ENCODE results near the gene ABLIM1. TPM values are rescaled to one million over a fixed set of nuclear protein-coding genes. Genes with fewer than 3 reads are reported as not detected.

The ABLIM1 gene
- total RNA-seq, 4 donors from 2014 or later, result 83.1 to 145 (median 120) TPM

DNA sequence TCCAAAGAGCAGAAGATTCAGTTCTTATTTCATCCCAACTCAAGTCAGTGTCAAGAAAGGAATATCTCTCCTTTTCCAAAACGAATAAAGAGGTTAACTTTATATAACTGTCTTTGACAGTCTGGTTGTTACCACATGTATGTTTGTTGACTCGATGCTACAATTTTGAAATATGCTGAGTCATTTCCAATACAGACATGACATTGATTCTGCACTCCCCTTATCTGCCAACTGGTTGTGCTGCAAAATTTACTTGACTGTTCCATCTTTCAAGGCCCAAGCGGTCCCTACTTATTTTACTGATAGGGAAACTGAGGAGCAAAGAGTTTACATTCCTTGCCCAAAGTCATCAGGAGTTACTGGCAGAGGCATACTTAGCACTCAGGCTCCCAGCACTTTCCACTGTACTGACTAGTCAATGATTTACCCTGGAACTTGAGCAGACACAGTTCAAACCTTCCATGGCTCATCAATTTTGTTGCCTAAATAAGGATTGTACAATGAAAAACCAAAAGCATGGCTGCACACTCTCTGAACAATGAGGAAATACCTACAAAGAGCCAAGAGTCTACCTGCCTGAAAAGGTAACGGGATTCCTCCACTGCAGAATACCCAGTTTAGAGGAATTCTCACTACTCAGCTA, 52.8 kb downstream of the ABLIM1 start:
- Histone ChIP-seq H3K27ac (replicated peaks in 1 of 4) (peak overlapping the region; percentile 13 to 50 (median 46)), H3K27me3 (no peaks in the 10 kb centered on the region), H3K4me1 (peaks cover 49 to 62% (median 55%) of the 10 kb centered on the region in 4 donors), H3K9me3 (no peaks in the 10 kb centered on the region), H3K36me3 (peaks cover 0 to 15% (median 2%) of the 10 kb centered on the region in 4 donors), H3K4me3 (no peak overlapping the region)
- no peak for TF ChIP-seq POLR2A (IDR thresholded peaks at IDR 0.05; ENCODE audit: low read depth)
- TF ChIP-seq, protein P1, sequence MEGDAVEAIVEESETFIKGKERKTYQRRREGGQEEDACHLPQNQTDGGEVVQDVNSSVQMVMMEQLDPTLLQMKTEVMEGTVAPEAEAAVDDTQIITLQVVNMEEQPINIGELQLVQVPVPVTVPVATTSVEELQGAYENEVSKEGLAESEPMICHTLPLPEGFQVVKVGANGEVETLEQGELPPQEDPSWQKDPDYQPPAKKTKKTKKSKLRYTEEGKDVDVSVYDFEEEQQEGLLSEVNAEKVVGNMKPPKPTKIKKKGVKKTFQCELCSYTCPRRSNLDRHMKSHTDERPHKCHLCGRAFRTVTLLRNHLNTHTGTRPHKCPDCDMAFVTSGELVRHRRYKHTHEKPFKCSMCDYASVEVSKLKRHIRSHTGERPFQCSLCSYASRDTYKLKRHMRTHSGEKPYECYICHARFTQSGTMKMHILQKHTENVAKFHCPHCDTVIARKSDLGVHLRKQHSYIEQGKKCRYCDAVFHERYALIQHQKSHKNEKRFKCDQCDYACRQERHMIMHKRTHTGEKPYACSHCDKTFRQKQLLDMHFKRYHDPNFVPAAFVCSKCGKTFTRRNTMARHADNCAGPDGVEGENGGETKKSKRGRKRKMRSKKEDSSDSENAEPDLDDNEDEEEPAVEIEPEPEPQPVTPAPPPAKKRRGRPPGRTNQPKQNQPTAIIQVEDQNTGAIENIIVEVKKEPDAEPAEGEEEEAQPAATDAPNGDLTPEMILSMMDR (IDR thresholded peaks at IDR 0.05), result no peak
- TF ChIP-seq POLR2AphosphoS5 (IDR thresholded peaks at IDR 0.05), result no peak
- no peak for TF ChIP-seq EP300 (IDR thresholded peaks at IDR 0.05)
- DNase-seq (ENCODE audit: extremely low spot score), result no peak
- 70% methylated on average over 4 of the region's 4 CpGs for WGBS
- intact Hi-C loops (cut with DNase I), result no loop called here

DNA sequence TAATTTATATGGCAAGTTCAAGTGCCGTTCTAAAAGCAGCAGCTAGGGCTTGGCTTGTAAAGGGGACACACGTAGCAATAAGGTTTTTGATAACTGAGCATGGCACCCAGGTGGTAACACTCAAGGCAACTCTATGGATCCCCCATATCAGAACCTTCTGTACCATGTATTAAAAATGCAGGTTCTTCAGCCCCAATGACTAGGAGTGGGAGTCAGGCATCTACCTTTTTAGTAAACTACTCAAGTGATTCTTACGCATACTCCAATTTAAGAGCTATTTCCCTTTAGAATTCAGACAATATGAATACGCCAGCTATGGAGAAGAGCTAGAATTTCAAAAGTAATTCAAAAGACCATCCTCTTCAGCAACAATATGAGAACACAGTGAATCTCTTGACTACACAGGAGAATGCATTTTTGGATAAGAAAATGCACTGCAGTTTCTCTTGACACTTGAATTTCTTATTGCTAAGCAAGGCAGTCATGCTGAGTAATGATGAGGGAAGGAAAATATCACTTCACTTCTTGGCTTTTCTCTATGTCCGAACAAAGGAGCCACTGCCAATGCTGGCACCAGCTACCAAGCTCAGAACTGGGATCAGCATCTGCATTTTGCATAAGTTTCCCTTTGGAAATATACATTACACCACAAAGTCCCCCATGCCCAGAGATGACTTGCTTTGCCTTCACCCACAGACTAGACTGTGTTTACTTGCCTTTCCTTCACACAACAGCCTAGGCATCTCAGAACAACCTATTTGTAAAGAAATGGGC, 53.5 kb downstream of the ABLIM1 start:
- H3K27ac ChIP-seq (replicated peaks in 1 of 4), result peak overlapping the region; percentile 13 to 50 (median 46)
- H3K9me3 ChIP-seq, result no peaks in the 10 kb centered on the region
- no peak for DNase-seq (ENCODE audit: extremely low spot score)
- H3K27me3 ChIP-seq, result no peaks in the 10 kb centered on the region
- intact Hi-C loops (cut with DNase I), result no loop called here
- H3K4me3 ChIP-seq, result no peak overlapping the region
- TF ChIP-seq POLR2AphosphoS5 (IDR thresholded peaks at IDR 0.05), result no peak
- peaks cover 49 to 61% (median 52%) of the 10 kb centered on the region in 4 donors for H3K4me1 ChIP-seq
- WGBS, result 58% methylated on average over 5 of the region's 5 CpGs
- peaks cover 0 to 22% (median 2%) of the 10 kb centered on the region in 4 donors for H3K36me3 ChIP-seq

DNA sequence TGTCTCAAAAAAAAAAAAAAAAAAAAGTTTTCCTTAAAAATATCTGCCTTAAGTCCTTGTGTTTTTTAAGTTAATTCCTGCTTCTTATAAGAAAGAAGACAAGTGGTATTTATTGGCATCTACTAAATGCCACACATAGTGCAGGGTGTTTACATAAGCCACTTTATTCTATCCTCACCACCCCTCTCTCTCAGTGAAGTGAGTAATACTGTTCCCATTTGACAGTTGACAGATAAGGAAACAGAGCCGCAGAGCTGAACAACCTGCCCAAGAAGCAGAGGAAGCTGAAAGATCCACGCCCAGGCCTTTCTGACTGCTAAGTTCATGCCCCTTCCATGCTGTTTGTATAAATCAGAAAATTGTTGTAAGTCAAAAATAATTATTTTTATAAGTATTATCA, 54.1 kb downstream of the ABLIM1 start:
- Histone ChIP-seq H3K4me1 (peaks cover 45 to 56% (median 47%) of the 10 kb centered on the region in 4 donors), H3K36me3 (peaks cover 0 to 27% (median 2%) of the 10 kb centered on the region in 4 donors), H3K9me3 (no peaks in the 10 kb centered on the region), H3K27me3 (no peaks in the 10 kb centered on the region), H3K4me3 (no peak overlapping the region), H3K27ac (replicated peaks in 1 of 4) (peak overlapping the region; percentile 13 to 50 (median 46))
- WGBS, result 28% methylated on average over 2 of the region's 2 CpGs
- DNase-seq (ENCODE audit: extremely low spot score), result no peak
- no peak for TF ChIP-seq POLR2A (IDR thresholded peaks at IDR 0.05; ENCODE audit: low read depth)
- TF ChIP-seq, protein P1 (IDR thresholded peaks at IDR 0.05), result no peak
- TF ChIP-seq POLR2AphosphoS5 (IDR thresholded peaks at IDR 0.05), result no peak
- no peak for TF ChIP-seq EP300 (IDR thresholded peaks at IDR 0.05)
- intact Hi-C loops (cut with DNase I), result no loop called here

DNA sequence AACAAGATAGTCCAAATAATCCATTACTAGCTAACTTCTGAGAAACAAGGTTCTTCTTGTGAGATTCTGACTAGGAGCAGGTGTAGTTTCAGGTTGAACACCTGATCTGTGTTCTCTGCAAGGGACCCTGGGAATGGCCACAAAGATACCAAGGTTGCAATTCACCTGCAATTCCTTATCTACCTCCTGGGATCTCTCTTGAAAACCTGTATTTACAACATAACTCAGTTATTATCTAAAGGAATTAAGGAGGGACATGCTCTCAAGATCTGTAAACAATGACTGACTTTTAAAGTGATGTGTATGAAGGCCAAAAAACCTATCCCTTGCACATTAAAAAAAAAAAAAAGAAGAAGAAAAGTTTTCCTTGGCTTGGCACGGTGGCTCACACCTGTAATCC, 54.8 kb downstream of the ABLIM1 start:
- H3K36me3 ChIP-seq, result peaks cover 0 to 34% (median 2%) of the 10 kb centered on the region in 4 donors
- TF ChIP-seq POLR2A (IDR thresholded peaks at IDR 0.05; ENCODE audit: low read depth) (no peak), POLR2AphosphoS5 (IDR thresholded peaks at IDR 0.05) (no peak), EP300 (IDR thresholded peaks at IDR 0.05) (no peak)
- TF ChIP-seq, protein P1 (IDR thresholded peaks at IDR 0.05), result no peak
- intact Hi-C loops (cut with DNase I), result no loop called here
- no peak for DNase-seq (ENCODE audit: extremely low spot score)
- H3K27ac ChIP-seq (replicated peaks in 1 of 4), result peak overlapping the region in 1 of 4 donors; percentile 49
- no peak overlapping the region for H3K4me3 ChIP-seq
- WGBS, result 81% methylated on average over 1 of the region's 1 CpG
- no peaks in the 10 kb centered on the region for H3K9me3 ChIP-seq
- peaks cover 40 to 50% (median 44%) of the 10 kb centered on the region in 4 donors for H3K4me1 ChIP-seq
- no peaks in the 10 kb centered on the region for H3K27me3 ChIP-seq

DNA sequence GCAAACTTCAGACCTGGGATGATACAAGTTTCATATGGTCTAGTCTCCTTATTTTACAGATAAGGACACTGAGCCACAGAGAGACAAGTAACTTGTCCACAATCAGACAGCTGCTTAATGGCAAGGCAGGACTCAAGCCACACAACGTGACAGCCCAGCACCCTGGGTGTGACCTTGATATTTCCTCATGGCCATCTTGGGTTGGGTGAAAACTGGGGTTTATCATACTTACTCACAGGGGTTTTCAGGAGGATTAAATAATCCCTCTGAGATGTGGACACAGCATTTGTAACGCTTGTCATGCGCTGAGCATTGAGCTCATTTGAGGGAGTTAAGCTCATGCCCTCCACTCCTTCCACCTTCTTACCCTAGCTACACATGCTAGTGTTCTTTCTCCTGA, 58.0 kb downstream of the ABLIM1 start:
- no peak for DNase-seq (ENCODE audit: extremely low spot score)
- WGBS, result 93% methylated on average over 3 of the region's 3 CpGs
- H3K27ac ChIP-seq (replicated peaks in 1 of 4), result no peak overlapping the region
- TF ChIP-seq, protein P1 (IDR thresholded peaks at IDR 0.05), result no peak
- TF ChIP-seq EP300 (IDR thresholded peaks at IDR 0.05) (no peak), POLR2A (IDR thresholded peaks at IDR 0.05; ENCODE audit: low read depth) (no peak), POLR2AphosphoS5 (IDR thresholded peaks at IDR 0.05) (no peak)
- H3K9me3 ChIP-seq, result no peaks in the 10 kb centered on the region
- no peak overlapping the region for H3K4me3 ChIP-seq
- H3K4me1 ChIP-seq, result peaks cover 19 to 32% (median 21%) of the 10 kb centered on the region in 4 donors
- H3K36me3 ChIP-seq, result peaks cover 0 to 50% (median 2%) of the 10 kb centered on the region in 4 donors
- no peaks in the 10 kb centered on the region for H3K27me3 ChIP-seq
- intact Hi-C loops (cut with DNase I), result no loop called here

Measured in esophagus muscularis mucosa (tissue), 4 donors.